Loucy (cell line): ENCODE data around the gene TRPM5.

ENCODE experiments used
- H2AFZ ChIP-seq: fragments of 200-600 bp; sonication (generic); 2 replicates; pipeline ENCODE4 v1.6.0; 2016; ENCODE audit warnings: antibody characterized with exemption, mild to moderate bottlenecking, low read length, moderate library complexity
- H3F3A ChIP-seq: fragments of 200-600 bp; 2 replicates; pipeline ENCODE4 v1.6.0; 2016; ENCODE audit warnings: antibody characterized with exemption, low read depth, mild to moderate bottlenecking
- H3K27me3 ChIP-seq: fragments of 200-600 bp; sonication (generic); 2 replicates; pipeline ENCODE4 v1.6.1; 2014; ENCODE audit warnings: low read length, mild to moderate bottlenecking; ENCODE audit not compliant: insufficient read depth, poor library complexity, severe bottlenecking
- H3K36me3 ChIP-seq: fragments of 200-600 bp; sonication (generic); 2 replicates; pipeline ENCODE4 v1.6.1; 2016; ENCODE audit warnings: low read length; ENCODE audit not compliant: insufficient read depth
- H3K4me1 ChIP-seq: fragments of 200-600 bp; sonication (generic); 2 replicates; pipeline ENCODE4 v1.5.1; 2014; ENCODE audit warnings: low read length, mild to moderate bottlenecking; ENCODE audit not compliant: insufficient read depth, poor library complexity, severe bottlenecking
- H3K4me2 ChIP-seq: fragments of 200-600 bp; sonication (generic); 2 replicates; pipeline ENCODE4 v1.6.0; 2014; ENCODE audit warnings: antibody characterized with exemption, low read length, low read depth, mild to moderate bottlenecking; ENCODE audit not compliant: poor library complexity, severe bottlenecking
- H3K4me3 ChIP-seq: fragments of 200-600 bp; sonication (generic); 2 replicates; pipeline ENCODE4 v1.5.1; 2014; ENCODE audit warnings: low read length, mild to moderate bottlenecking, mixed read lengths; ENCODE audit not compliant: poor library complexity, severe bottlenecking
- H3K79me2 ChIP-seq: fragments of 200-600 bp; sonication (generic); 2 replicates; pipeline ENCODE4 v1.6.1; 2014; ENCODE audit warnings: low read length; ENCODE audit not compliant: insufficient read depth
- H3K9ac ChIP-seq: fragments of 200-600 bp; sonication (generic); 2 replicates; pipeline ENCODE4 v1.6.0; 2014; ENCODE audit warnings: mild to moderate bottlenecking, low read depth, low read length, moderate library complexity; ENCODE audit not compliant: poor library complexity, severe bottlenecking
- H3K9me2 ChIP-seq: fragments of 200-600 bp; sonication (generic); replicated peaks from 2 replicates; pipeline ENCODE4 v1.6.1; 2016; ENCODE audit warnings: low read depth, low read length, mixed read lengths
- H3K9me3 ChIP-seq: fragments of 200-600 bp; sonication (generic); 2 replicates; pipeline ENCODE4 v1.6.1; 2014; ENCODE audit warnings: mild to moderate bottlenecking, antibody characterized with exemption, low read length, low read depth; ENCODE audit not compliant: insufficient read depth
- H4K20me1 ChIP-seq: fragments of 200-600 bp; sonication (generic); 2 replicates; pipeline ENCODE4 v1.6.0; 2014; ENCODE audit warnings: antibody characterized with exemption, low read length, mild to moderate bottlenecking; ENCODE audit not compliant: insufficient read depth, poor library complexity, severe bottlenecking
- EZH2phosphoT487 ChIP-seq: fragments of 200-600 bp; IDR thresholded peaks from 2 replicates; pipeline ENCODE4 v1.6.1; 2018; ENCODE audit warnings: antibody characterized with exemption, mild to moderate bottlenecking, moderate library complexity, borderline replicate concordance
- TF ChIP-seq, protein P1 (sequence below): fragments of 200-600 bp; sonication (generic); conservative IDR thresholded peaks from 2 replicates; pipeline ENCODE4 v1.5.1; 2014; ENCODE audit warnings: mild to moderate bottlenecking, antibody characterized with exemption, low read length

TRPM5 gene

DNA sequence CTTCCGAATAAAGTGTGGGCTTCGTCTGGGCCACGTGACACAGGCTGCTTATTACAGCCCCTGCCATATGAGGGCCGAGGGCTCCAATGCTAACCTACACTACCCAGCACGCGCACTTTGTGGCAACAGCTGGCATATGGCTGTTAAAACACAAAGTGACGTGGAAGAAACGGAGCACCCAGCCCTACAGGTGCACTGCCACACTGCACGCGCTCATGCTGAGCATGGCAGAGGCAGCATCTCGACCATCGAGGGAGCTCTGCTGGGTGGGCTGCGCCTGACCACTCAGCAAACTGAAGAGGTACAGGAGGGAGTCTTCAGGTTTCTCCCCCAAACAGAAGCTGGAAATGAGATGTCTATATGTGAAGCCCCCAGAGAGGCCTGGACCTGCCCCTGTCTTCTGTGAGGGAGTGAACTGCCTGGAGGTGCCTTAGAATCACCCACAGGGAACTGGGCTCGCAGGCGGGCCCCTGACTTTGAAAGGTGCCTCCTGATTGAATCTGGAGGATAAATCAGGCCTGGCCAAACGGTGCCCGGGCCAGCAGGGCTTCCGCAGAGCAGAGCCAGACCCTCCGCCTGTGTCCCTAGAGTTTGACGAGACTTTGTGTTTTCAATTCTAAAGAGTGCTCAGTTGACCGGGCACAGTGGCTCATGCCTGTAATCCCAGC, 25.5 kb downstream of the TRPM5 start:
- Histone ChIP-seq H2AFZ (no peak overlapping the region), H3K79me2 (no peaks in the 10 kb centered on the region), H3K9me2 (no peaks in the 10 kb centered on the region), H3K4me1 (no peaks in the 10 kb centered on the region), H3K27me3 (no peaks in the 10 kb centered on the region), H3K4me3 (no peak overlapping the region), H3F3A (no peaks in the 10 kb centered on the region), H3K9me3 (no peaks in the 10 kb centered on the region), H3K9ac (no peak overlapping the region), H3K4me2 (no peak overlapping the region), H3K36me3 (no peaks in the 10 kb centered on the region), H4K20me1 (no peaks in the 10 kb centered on the region)
- TF ChIP-seq, protein P1, sequence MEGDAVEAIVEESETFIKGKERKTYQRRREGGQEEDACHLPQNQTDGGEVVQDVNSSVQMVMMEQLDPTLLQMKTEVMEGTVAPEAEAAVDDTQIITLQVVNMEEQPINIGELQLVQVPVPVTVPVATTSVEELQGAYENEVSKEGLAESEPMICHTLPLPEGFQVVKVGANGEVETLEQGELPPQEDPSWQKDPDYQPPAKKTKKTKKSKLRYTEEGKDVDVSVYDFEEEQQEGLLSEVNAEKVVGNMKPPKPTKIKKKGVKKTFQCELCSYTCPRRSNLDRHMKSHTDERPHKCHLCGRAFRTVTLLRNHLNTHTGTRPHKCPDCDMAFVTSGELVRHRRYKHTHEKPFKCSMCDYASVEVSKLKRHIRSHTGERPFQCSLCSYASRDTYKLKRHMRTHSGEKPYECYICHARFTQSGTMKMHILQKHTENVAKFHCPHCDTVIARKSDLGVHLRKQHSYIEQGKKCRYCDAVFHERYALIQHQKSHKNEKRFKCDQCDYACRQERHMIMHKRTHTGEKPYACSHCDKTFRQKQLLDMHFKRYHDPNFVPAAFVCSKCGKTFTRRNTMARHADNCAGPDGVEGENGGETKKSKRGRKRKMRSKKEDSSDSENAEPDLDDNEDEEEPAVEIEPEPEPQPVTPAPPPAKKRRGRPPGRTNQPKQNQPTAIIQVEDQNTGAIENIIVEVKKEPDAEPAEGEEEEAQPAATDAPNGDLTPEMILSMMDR, result no peak
- no peak for TF ChIP-seq EZH2phosphoT487

DNA sequence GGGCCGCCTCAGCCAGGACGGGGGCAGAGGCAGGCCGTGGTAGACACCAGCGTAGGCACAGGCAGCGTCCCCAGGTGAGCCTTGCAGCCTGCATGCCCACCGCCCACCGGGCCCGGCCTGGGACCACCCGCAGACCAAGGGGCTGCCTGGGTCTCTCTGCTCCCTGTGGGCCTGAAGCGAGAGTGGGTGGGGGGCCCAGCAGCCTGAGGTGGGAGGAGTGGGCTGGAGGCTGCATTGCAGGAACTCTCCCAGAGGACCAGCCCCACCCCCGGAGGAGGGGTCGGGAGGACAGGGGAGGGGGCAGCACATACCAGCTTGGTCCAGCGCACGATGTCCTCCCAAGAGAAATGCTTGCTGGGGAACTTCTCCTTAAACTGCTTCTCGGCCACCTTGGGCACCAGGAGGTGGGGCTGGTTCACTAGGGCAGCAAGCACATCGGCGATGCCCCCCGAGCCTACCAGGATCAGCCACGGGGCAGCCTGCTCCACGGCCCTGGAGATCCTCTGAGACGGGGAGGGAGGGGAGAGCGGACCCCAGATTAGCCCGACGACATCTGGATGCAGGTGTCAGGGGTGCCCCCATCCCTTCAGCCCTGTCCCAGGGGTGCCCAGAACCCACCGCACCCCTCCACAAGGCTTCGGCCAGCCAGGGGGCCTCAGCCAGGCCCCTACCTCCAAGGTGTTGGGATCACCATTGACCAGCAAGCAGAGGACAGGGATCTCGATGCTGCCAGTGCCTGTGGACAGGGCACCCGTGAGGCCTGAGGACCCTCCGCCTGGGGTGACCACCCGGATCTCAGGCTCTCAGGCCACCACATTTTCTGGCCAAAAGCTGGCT, 26.2 kb downstream of the TRPM5 start:
- H3K27me3 ChIP-seq, result no peaks in the 10 kb centered on the region
- H3K36me3 ChIP-seq, result no peaks in the 10 kb centered on the region
- no peak overlapping the region for H3K4me2 ChIP-seq
- H2AFZ ChIP-seq, result no peak overlapping the region
- H3K9ac ChIP-seq, result no peak overlapping the region
- no peak overlapping the region for H3K4me3 ChIP-seq
- no peaks in the 10 kb centered on the region for H4K20me1 ChIP-seq
- H3K79me2 ChIP-seq, result no peaks in the 10 kb centered on the region
- H3K9me3 ChIP-seq, result no peaks in the 10 kb centered on the region
- TF ChIP-seq EZH2phosphoT487, result no peak
- TF ChIP-seq, protein P1, result no peak
- H3F3A ChIP-seq, result no peaks in the 10 kb centered on the region
- H3K4me1 ChIP-seq, result no peaks in the 10 kb centered on the region
- no peaks in the 10 kb centered on the region for H3K9me2 ChIP-seq

DNA sequence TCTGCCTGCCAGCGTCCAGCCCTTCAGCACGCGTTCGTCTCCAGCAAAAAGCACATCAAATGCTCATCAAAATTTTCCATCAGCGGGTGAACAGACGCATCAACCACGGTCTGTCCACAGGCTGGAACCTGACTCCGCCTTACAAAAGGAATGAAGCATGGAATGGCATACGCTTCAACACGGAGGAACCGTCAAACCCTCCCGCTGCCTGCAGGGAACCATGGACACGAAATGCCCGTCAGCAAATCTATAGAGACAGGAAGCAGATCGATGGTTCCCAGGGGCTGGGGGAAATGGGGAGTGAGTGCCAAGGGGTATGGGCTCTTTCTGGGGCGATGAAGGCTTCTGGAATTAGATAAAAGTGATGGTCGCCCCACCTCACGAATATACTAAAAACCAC, 27.5 kb downstream of the TRPM5 start:
- H2AFZ ChIP-seq, result no peak overlapping the region
- no peaks in the 10 kb centered on the region for H3K27me3 ChIP-seq
- H3K4me2 ChIP-seq, result no peak overlapping the region
- H3K4me1 ChIP-seq, result no peaks in the 10 kb centered on the region
- TF ChIP-seq, protein P1, result no peak
- no peak for TF ChIP-seq EZH2phosphoT487
- no peak overlapping the region for H3K9ac ChIP-seq
- H3K9me3 ChIP-seq, result no peaks in the 10 kb centered on the region
- no peaks in the 10 kb centered on the region for H3F3A ChIP-seq
- H3K4me3 ChIP-seq, result no peak overlapping the region
- no peaks in the 10 kb centered on the region for H3K36me3 ChIP-seq
- H3K9me2 ChIP-seq, result no peaks in the 10 kb centered on the region
- no peaks in the 10 kb centered on the region for H3K79me2 ChIP-seq
- no peaks in the 10 kb centered on the region for H4K20me1 ChIP-seq
